HG02763 (cell line): ENCODE data around the gene SAP130.
"Not testable (repeated sequence)": the region's sequence is repeated elsewhere in the genome, so short reads cannot be mapped to it uniquely, and the experiment has no call there.

Experiments
- ATAC-seq: cut with Tn5 transposase; IDR thresholded peaks from one replicate; pipeline ENCODE4 v1.9.1; 2021; ENCODE audit warnings: mild to moderate bottlenecking, moderate library complexity; ENCODE audit not compliant: unreplicated experiment

The SAP130 gene

GRCh38 chr2:127953849-127954248 lies 74.0 kb downstream of the SAP130 start:
- no peak for ATAC-seq

DNA sequence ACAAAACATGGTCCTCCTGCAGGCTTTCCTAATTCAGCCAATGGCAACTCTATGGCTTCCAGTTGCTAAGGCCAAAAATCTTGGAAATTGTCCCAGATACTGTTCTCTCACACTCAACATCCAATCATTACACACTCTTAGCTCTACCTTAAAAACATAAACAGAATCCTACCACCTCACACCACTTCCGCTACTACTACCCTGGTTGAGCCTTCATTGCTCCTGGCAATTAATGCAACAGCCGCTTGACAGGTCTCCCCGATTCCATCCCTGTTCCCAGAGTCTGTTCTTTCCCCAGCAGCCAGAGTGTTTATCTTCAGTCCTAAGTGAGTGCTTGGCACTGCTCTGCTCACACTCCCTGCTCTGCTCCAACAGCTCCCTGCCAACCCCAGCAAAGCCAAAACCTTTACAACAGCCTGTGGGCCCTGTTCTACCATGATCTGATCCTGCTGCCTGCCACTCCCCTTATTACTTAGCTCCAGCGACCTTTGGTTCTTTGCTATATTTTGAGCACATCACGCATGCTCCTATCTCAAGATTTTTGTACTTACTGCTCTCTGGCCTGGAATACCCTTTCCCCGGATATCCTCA lies 74.6 kb downstream of the SAP130 start:
- no peak for ATAC-seq

GRCh38 chr2:127951026-127951425 lies 76.8 kb downstream of the SAP130 start:
- ATAC-seq, result no peak

- ATAC-seq, result no peak
Observed at GRCh38 chr2:127950264-127950663, 77.6 kb downstream of the SAP130 start.

GRCh38 chr2:127945281-127945680 lies 82.6 kb downstream of the SAP130 start:
- ATAC-seq, result no peak

GRCh38 chr2:127943186-127943585 lies 84.7 kb downstream of the SAP130 start:
- ATAC-seq, result no peak

GRCh38 chr2:127942002-127942401 lies 85.9 kb downstream of the SAP130 start:
- ATAC-seq, result no peak

- no peak for ATAC-seq
Observed at GRCh38 chr2:127941461-127941860, 86.4 kb downstream of the SAP130 start.

DNA sequence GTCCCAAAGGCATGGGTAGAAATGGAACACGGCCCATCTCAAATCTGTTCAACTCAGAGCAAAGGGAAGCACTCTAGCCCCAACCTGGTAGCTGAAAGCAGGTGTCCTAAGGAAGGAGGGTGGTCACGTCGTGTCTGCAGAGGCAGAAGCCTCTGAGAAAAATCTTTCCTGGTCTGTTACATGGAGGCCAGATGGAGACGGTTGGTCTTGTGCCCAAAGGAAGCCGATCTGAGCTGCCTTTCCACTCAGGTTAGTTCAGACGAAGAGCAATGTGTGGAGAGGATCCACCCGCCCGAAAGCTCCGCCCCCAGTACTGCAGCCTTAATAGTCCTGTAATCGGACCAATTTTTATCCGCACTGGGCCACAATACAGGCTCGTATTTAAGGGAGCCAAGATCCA lies 87.2 kb downstream of the SAP130 start:
- ATAC-seq, result no peak

- no peak for ATAC-seq
Observed at GRCh38 chr2:127935337-127935736, 92.5 kb downstream of the SAP130 start.

DNA sequence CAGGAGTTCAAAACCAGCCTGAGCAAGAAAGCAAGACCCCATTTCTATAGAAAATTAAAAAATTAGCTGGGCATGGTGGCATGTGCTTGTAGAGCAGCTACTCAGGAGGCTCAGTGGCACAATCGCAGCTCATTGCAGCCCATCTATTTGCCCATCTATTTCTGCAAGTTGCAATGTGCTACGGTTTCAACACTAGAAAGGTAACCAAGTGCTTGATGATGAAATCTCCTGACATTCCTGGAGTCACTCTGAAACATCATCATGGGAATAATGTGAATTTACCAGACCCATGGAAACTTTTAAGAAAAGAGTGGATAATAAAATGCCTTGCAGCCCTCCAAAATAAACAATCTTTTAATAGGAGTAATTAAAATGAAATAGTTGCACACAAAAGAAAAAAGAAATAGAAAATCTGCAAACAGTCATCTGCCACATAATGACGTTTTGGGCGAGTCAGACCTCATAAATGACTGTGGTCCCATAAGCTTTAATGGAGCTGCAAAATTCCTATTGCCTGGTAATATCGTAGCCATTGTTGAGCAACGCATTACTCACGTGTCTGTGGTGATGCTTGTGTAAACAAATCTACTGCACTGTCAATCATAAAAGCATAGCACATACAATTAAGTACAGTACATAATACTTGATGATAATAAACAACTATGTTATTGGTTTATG lies 95.5 kb downstream of the SAP130 start:
- ATAC-seq, result no peak

DNA sequence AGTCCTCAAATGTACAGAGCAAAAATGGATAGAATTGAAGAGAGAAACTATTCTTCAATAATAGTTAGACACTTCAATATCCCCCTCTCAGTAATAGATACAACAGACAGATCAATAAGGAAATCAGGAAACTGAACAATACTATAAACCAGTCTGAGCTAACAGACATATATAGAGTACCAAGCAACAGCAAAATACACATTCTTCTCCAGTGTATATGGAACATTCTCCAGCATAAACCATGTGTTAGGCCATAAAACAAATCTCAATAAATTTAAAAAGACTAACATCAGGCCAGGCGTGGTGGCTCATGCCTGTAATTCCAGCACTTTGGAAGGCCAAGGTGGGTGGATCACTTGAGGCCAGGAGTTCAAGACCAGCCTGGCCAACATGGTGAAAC lies 98.4 kb downstream of the SAP130 start:
- ATAC-seq, result no peak

DNA sequence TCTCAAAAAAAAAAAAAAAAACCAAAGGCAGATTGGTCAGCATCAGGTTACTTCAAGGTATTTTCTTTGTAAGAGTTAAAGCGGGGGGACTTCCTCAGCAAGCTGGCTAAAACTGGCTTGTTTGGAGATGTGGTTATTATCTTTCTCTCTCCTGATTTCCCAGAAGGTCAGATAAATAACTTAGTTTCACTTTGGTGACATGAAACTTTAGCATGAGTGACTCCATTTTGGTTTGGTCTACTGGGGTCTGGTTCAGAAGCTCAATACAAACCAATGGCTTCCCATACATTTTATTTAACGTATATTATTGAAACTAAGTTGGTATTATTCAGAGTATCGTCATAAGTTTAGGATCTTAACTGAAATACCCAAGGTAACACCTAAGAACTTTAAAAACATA lies 100.5 kb downstream of the SAP130 start:
- ATAC-seq, result no peak

GRCh38 chr2:127917916-127918315 lies 109.9 kb downstream of the SAP130 start:
- no peak for ATAC-seq

GRCh38 chr2:127913808-127914457 lies 113.9 kb downstream of the SAP130 start:
- ATAC-seq, result no peak

DNA sequence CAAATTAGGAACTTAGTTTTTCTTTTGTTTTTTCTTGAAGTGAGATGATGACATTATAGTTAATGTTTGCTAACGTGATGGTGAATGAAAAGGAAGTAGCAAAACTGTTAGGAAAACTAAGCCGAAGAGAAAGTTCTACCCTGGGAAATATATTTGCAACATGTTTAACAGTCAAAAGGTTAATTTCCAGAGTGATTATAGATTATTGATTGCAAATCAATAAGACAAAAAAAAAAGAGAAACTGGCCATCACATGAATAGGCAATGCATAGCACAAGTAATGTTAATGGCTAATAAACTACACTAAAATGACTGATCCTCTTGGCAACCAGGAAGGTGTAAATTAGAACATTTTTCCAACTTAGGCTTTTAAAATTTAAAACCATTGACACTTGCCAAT lies 116.1 kb downstream of the SAP130 start:
- ATAC-seq, result no peak

DNA sequence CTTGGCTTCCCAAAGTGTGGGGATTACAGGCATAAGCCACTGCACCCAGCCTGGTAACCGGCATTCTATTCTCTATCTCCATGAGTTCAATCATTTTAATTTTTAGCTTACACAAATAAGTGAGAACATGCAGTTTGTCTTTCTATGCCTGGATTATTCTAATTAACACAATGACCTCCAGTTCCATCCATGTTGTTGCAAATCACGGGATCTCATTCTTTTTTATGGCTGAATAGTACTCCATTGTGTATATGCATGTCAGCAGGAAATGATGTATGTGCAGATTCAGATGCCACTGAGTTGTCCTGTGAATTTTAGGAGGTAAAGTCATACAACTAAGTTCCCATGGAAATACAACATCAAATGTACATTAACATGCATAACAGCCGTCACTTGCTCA lies 117.4 kb downstream of the SAP130 start:
- ATAC-seq, result no peak

- no peak for ATAC-seq
Observed at GRCh38 chr2:127909019-127909418, 118.8 kb downstream of the SAP130 start.

DNA sequence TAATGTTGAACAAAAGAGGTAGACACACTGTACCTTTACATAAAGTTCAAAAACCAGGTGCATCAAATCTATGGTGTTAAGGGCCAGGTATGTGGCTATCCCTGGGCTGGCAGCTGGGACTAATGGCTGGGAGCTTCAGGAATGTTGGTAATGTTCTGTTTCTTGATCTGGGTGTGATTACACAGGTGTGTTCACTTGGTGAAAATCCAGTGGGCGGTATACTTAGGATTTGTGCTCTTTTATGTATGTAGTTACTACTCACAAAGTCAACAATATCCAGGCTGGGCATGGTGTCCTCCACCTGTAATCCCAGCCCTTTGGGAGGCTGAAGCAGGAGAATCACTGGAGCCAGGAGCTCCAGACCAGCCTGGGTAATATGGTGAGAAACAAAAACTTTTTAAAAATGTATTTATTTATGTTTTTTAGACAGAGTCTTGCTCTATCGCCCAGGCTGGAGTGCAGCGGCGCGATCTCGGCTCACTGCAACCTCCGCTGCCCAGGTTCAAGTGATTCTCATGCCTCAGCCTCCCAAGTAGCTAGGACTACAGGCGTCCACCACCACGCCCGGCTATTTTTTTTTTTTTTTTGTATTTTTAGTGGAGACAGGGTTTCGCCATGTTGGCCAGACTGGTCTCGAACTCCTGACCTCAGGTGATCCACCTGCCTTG lies 120.0 kb downstream of the SAP130 start:
- not testable (repeated sequence) for ATAC-seq

DNA sequence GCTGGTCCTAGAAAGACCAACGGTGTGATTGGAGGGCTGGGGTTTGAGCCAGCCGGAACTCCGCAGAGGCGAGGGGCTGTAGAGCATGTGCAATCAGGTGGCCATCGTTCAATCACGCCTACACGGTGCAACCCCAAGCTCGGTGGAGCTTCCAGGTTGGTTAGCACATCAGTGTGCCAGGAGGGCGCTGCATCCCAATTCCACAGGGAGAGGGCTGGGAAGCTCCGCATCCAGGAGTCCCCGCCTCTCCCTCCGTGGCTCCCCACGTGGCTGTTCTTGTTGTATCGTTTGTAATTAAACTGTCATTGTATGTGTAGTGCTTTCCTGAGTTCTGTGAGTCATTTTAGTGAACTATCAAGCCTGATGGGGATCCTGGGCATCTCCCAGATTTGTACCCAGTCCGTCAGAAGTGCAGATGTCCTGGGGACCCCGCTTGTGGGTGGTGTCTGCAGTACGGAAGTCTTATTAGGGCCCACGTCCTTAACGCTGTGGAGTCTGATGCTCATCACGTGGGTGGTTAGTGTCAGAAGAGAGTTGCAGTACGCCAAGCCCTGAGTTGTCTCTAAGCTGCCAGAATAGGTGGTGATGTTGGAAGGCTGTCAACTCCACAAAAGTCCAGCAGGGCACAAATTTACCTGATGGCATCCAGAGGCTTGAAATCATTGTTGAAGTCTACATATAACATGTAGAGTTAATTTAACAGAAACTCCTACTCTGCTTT lies 121.5 kb downstream of the SAP130 start:
- no peak for ATAC-seq

DNA sequence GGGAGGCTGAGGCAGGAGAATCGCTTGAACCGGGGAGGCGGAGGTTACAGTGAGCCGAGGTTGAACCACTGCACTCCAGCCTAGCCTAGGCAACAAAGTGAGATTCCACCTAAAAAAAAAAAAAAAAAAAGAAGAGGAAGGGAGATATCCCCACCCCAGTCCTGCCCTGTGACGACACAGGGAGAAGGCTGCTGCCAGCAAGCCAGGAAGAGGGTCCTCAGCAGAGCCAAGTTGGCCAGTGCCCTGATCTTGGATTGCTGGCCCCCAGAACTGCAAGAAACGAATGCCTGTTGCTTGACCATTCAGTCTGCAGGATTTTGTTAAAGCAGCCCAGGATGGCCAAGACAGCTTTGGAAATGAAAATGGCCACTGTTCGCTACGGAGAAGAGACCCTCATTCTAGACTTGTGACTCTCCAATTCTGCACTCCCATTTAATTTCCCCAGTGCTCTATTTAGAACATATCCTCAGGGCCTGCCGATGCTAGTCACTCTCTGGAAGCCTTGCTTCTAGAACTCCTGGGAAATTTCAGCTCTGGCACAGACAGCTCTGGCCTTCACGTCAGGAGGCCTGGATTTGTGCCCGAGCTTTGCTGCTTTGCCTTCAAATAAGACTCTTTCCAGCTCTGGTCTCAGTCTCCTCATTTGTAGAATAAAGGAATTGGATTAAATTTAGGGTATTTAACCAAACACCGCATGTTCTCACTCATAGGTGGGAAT lies 126.4 kb downstream of the SAP130 start:
- ATAC-seq, result no peak
